ENCODE results near the gene AATF. TPM values are rescaled to one million over a fixed set of nuclear protein-coding genes. Genes with fewer than 3 reads are reported as not detected.
A peak's percentile ranks its signal among the peaks of the same experiment; 100 is the strongest.

Gene AATF
- total and polyA plus RNA-seq, 5 donors, result 19.9 to 32.9 (median 23.7) TPM

GRCh38 chr17:36972186-36972700, 23.5 kb downstream of the AATF start:
- H3K4me1 ChIP-seq (ENCODE audit: control insufficient read depth, insufficient read depth, low read length), result no peaks in the 10 kb centered on the region
- DNase-seq, result no peak
- H3K9me3 ChIP-seq (ENCODE audit: control insufficient read depth, low read length), result no peaks in the 10 kb centered on the region
- no peak for ATAC-seq
- H3K27ac ChIP-seq (ENCODE audit: low read length), result no peak overlapping the region
- intact Hi-C loops (cut with DNase I), result no loop called here
- H3K4me3 ChIP-seq (ENCODE audit: low read length), result no peak overlapping the region
- H3K27me3 ChIP-seq (ENCODE audit: control insufficient read depth, insufficient read depth), result no peaks in the 10 kb centered on the region

- H3K4me1 ChIP-seq (ENCODE audit: control insufficient read depth, insufficient read depth, low read length), result no peaks in the 10 kb centered on the region
- intact Hi-C loops (cut with DNase I), result no loop called here
- ATAC-seq, result no peak
- no peak overlapping the region for H3K4me3 ChIP-seq (ENCODE audit: low read length)
- 95% methylated on average over 1 of the region's 1 CpG for WGBS
- no peaks in the 10 kb centered on the region for H3K9me3 ChIP-seq (ENCODE audit: control insufficient read depth, low read length)
- no peaks in the 10 kb centered on the region for H3K27me3 ChIP-seq (ENCODE audit: control insufficient read depth, insufficient read depth)
- no peak for DNase-seq
- H3K27ac ChIP-seq (ENCODE audit: low read length), result no peak overlapping the region
These were observed 24.2 kb downstream of the AATF start for GRCh38 chr17:36972905-36973304.

- H3K4me1 ChIP-seq (ENCODE audit: control insufficient read depth, insufficient read depth, low read length), result no peaks in the 10 kb centered on the region
- intact Hi-C loops (cut with DNase I), result no loop called here
- H3K27ac ChIP-seq (ENCODE audit: low read length), result no peak overlapping the region
- ATAC-seq (no peak), DNase-seq (no peak)
- 97% methylated on average over 1 of the region's 1 CpG for WGBS
- no peak overlapping the region for H3K4me3 ChIP-seq (ENCODE audit: low read length)
- H3K27me3 ChIP-seq (ENCODE audit: control insufficient read depth, insufficient read depth), result no peaks in the 10 kb centered on the region
- no peaks in the 10 kb centered on the region for H3K9me3 ChIP-seq (ENCODE audit: control insufficient read depth, low read length)
These were observed 27.3 kb downstream of the AATF start for GRCh38 chr17:36975922-36976515.

GRCh38 chr17:36977066-36977465, 28.3 kb downstream of the AATF start:
- H3K27me3 ChIP-seq (ENCODE audit: control insufficient read depth, insufficient read depth), result no peaks in the 10 kb centered on the region
- intact Hi-C loops (cut with DNase I), result no loop called here
- H3K27ac ChIP-seq (ENCODE audit: low read length), result no peak overlapping the region
- H3K4me1 ChIP-seq (ENCODE audit: control insufficient read depth, insufficient read depth, low read length), result no peaks in the 10 kb centered on the region
- H3K4me3 ChIP-seq (ENCODE audit: low read length), result no peak overlapping the region
- ATAC-seq, result no peak
- no peaks in the 10 kb centered on the region for H3K9me3 ChIP-seq (ENCODE audit: control insufficient read depth, low read length)
- 94% methylated on average over 2 of the region's 2 CpGs for WGBS
- DNase-seq, result no peak

GRCh38 chr17:36977568-36977967, 28.8 kb downstream of the AATF start:
- DNase-seq, result no peak
- ATAC-seq, result no peak
- H3K4me1 ChIP-seq (ENCODE audit: control insufficient read depth, insufficient read depth, low read length), result no peaks in the 10 kb centered on the region
- H3K27me3 ChIP-seq (ENCODE audit: control insufficient read depth, insufficient read depth), result no peaks in the 10 kb centered on the region
- H3K27ac ChIP-seq (ENCODE audit: low read length), result no peak overlapping the region
- H3K9me3 ChIP-seq (ENCODE audit: control insufficient read depth, low read length), result no peaks in the 10 kb centered on the region
- no peak overlapping the region for H3K4me3 ChIP-seq (ENCODE audit: low read length)
- intact Hi-C loops (cut with DNase I), result no loop called here
- 96% methylated on average over 2 of the region's 2 CpGs for WGBS

- no peaks in the 10 kb centered on the region for H3K9me3 ChIP-seq (ENCODE audit: control insufficient read depth, low read length)
- no peak for ATAC-seq
- H3K4me3 ChIP-seq (ENCODE audit: low read length), result no peak overlapping the region
- H3K27ac ChIP-seq (ENCODE audit: low read length), result no peak overlapping the region
- no peaks in the 10 kb centered on the region for H3K27me3 ChIP-seq (ENCODE audit: control insufficient read depth, insufficient read depth)
- no peaks in the 10 kb centered on the region for H3K4me1 ChIP-seq (ENCODE audit: control insufficient read depth, insufficient read depth, low read length)
- DNase-seq, result no peak
- WGBS, result 80% methylated on average over 11 of the region's 11 CpGs
- intact Hi-C loops (cut with DNase I), result no loop called here
These were observed 30.2 kb downstream of the AATF start for GRCh38 chr17:36978810-36979564.

GRCh38 chr17:36979565-36979941, 30.8 kb downstream of the AATF start:
- H3K4me3 ChIP-seq (ENCODE audit: low read length), result no peak overlapping the region
- ATAC-seq, result no peak
- H3K27me3 ChIP-seq (ENCODE audit: control insufficient read depth, insufficient read depth), result no peaks in the 10 kb centered on the region
- no peak for DNase-seq
- WGBS, result 84% methylated on average over 4 of the region's 4 CpGs
- no peak overlapping the region for H3K27ac ChIP-seq (ENCODE audit: low read length)
- intact Hi-C loops (cut with DNase I), result no loop called here
- no peaks in the 10 kb centered on the region for H3K9me3 ChIP-seq (ENCODE audit: control insufficient read depth, low read length)
- H3K4me1 ChIP-seq (ENCODE audit: control insufficient read depth, insufficient read depth, low read length), result no peaks in the 10 kb centered on the region

- ATAC-seq, result peak in 1 of 2 donors; percentile 59
- Histone ChIP-seq H3K27me3 (ENCODE audit: control insufficient read depth, insufficient read depth) (no peaks in the 10 kb centered on the region), H3K9me3 (ENCODE audit: control insufficient read depth, low read length) (no peaks in the 10 kb centered on the region), H3K27ac (ENCODE audit: low read length) (no peak overlapping the region), H3K4me1 (ENCODE audit: control insufficient read depth, insufficient read depth, low read length) (no peaks in the 10 kb centered on the region), H3K4me3 (ENCODE audit: low read length) (no peak overlapping the region)
- DNase-seq, result no peak
- WGBS, result 35% methylated on average over 2 of the region's 2 CpGs
- intact Hi-C loops (cut with DNase I), result no loop called here
These were observed 31.6 kb downstream of the AATF start for GRCh38 chr17:36980280-36980761.

DNA sequence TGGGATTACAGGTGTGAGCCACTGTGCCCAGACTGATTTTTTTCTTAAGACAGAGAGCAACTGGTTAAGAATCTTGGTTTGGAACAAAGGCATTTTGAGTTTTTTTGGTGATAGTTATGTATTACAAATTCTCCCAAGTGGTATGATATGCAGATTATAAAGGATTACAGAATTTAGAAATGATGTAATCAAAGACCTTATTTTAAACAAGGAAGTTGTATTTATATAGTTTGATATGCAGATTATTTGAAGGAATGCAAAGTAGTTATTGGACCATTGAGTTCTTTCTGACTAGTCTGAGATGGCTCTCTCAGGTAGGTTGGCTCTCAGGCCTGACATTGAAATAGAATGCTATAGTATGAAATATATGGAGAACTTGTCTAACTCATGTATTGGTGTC, 34.9 kb downstream of the AATF start:
- Histone ChIP-seq H3K4me1 (ENCODE audit: control insufficient read depth, insufficient read depth, low read length) (no peaks in the 10 kb centered on the region), H3K4me3 (ENCODE audit: low read length) (no peak overlapping the region), H3K27ac (ENCODE audit: low read length) (no peak overlapping the region), H3K9me3 (ENCODE audit: control insufficient read depth, low read length) (no peaks in the 10 kb centered on the region), H3K27me3 (ENCODE audit: control insufficient read depth, insufficient read depth) (no peaks in the 10 kb centered on the region)
- ATAC-seq, result no peak
- no peak for DNase-seq
- intact Hi-C loops (cut with DNase I), result no loop called here

DNA sequence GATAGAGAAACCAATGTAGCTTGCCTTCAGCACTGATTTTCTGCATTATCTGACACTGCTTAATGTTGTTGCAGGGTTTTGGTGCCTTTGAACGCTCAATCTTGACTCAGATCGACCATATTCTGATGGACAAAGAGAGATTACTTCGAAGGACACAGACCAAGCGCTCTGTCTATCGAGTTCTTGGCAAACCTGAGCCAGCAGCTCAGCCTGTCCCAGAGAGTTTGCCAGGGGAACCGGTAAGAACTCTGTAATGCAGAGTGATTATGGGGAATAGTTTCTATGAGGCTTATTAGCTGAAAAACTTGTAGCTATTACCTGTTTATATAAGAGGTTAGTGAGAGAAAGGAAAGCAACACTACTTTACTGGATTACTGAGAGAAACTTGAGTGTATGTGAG, 40.4 kb downstream of the AATF start:
- WGBS, result 85% methylated on average over 6 of the region's 6 CpGs
- DNase-seq (no peak), ATAC-seq (no peak)
- intact Hi-C loops (cut with DNase I), result no loop called here
- Histone ChIP-seq H3K27ac (ENCODE audit: low read length) (no peak overlapping the region), H3K4me3 (ENCODE audit: low read length) (no peak overlapping the region), H3K4me1 (ENCODE audit: control insufficient read depth, insufficient read depth, low read length) (no peaks in the 10 kb centered on the region), H3K9me3 (ENCODE audit: control insufficient read depth, low read length) (no peaks in the 10 kb centered on the region), H3K27me3 (ENCODE audit: control insufficient read depth, insufficient read depth) (no peaks in the 10 kb centered on the region)

DNA sequence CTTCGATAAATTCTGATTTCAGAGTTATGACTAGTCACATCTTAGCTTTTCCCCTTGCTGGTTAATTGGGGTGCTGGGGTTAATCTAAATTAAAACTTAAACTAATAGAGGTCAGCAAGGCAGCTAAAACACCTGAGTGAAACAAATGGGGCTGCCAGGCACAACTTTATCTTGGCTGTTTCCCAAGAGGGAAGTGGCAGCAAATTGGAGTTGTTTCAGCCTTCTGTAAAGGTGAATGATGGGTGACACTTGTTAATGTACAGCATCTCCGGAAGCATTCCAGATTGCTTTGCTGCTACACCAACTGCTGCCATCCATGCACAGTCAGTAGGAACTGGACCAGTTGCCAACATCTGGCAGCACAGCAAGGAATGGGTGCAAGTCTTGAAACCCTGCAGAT, 43.9 kb downstream of the AATF start:
- Histone ChIP-seq H3K4me1 (ENCODE audit: control insufficient read depth, insufficient read depth, low read length) (no peaks in the 10 kb centered on the region), H3K4me3 (ENCODE audit: low read length) (no peak overlapping the region), H3K27ac (ENCODE audit: low read length) (no peak overlapping the region), H3K9me3 (ENCODE audit: control insufficient read depth, low read length) (no peaks in the 10 kb centered on the region), H3K27me3 (ENCODE audit: control insufficient read depth, insufficient read depth) (no peaks in the 10 kb centered on the region)
- ATAC-seq (no peak), DNase-seq (no peak)
- 93% methylated on average over 2 of the region's 2 CpGs for WGBS
- intact Hi-C loops (cut with DNase I), result no loop called here

Data from right cardiac atrium (tissue), 5 donors.